COR-L47 (cell line): ENCODE results near the gene PLAAT3.
A peak's percentile ranks its signal among the peaks of the same experiment; 100 is the strongest.
"Not testable (repeated sequence)": the region's sequence is repeated elsewhere in the genome, so short reads cannot be mapped to it uniquely, and the experiment has no call there.

Source experiments
- DNase-seq: peaks from one replicate; lab custom pipeline; 2025; lab: John Stamatoyannopoulos, UW

PLAAT3 gene

GRCh38 chr11:63537293-63538101 lies 76.7 kb downstream of the PLAAT3 start:
- peak; percentile 52 for DNase-seq

- no peak for DNase-seq
These were observed 77.5 kb downstream of the PLAAT3 start, which contains the start of gene PLAAT4 for GRCh38 chr11:63536669-63537292. Gene PLAAT4 (plus strand): TSS chr11:63536808. CDS start chr11:63536869, 61 bp downstream.

GRCh38 chr11:63535734-63536133 lies 78.5 kb downstream of the PLAAT3 start:
- DNase-seq: no peak

- no peak for DNase-seq
These were observed 79.3 kb downstream of the PLAAT3 start for GRCh38 chr11:63534895-63535461.

- DNase-seq: no peak
These were observed 80.2 kb downstream of the PLAAT3 start for GRCh38 chr11:63534076-63534475.

- no peak for DNase-seq
These were observed 81.3 kb downstream of the PLAAT3 start for GRCh38 chr11:63532799-63533475.

GRCh38 chr11:63532117-63532516 lies 82.1 kb downstream of the PLAAT3 start:
- no peak for DNase-seq

- DNase-seq: not testable (repeated sequence)
These were observed 83.0 kb downstream of the PLAAT3 start for GRCh38 chr11:63531074-63531792.

GRCh38 chr11:63530021-63530420 lies 84.2 kb downstream of the PLAAT3 start:
- DNase-seq: no peak

GRCh38 chr11:63529373-63529772 lies 84.9 kb downstream of the PLAAT3 start:
- not testable (repeated sequence) for DNase-seq

GRCh38 chr11:63528729-63529278 lies 85.4 kb downstream of the PLAAT3 start:
- not testable (repeated sequence) for DNase-seq

GRCh38 chr11:63528156-63528555 lies 86.1 kb downstream of the PLAAT3 start:
- not testable (repeated sequence) for DNase-seq

- no peak for DNase-seq
These were observed 86.6 kb downstream of the PLAAT3 start for GRCh38 chr11:63527667-63528066.
